K562 (cell line): Measurements from ENCODE around the gene KCNJ14. TPM values are rescaled to one million over a fixed set of nuclear protein-coding genes. Genes with fewer than 3 reads are reported as not detected.
A peak's percentile ranks its signal among the peaks of the same experiment; 100 is the strongest.
"Not testable (repeated sequence)": the region's sequence is repeated elsewhere in the genome, so short reads cannot be mapped to it uniquely, and the experiment has no call there.

Experiments
- ATAC-seq: fragments of 200-7000 bp; cut with Tn5 transposase; 3 replicates; pipeline ENCODE4 v1.9.1; 2020; ENCODE audit warnings: moderate library complexity
- BruUV-seq: library from RNA; stranded (reverse); fragments of 400-500 nt; replicated peaks from 2 replicates; lab custom pipeline; 2021; lab: Mats Ljungman, UMichigan
- CTCF ChIA-PET: fragments of 300-600 bp; formaldehyde crosslinking; extraction: SDS; loops from one replicate; lab custom pipeline; 2021; ENCODE audit warnings: low intra/inter-chr PET ratio; lab: Yijun Ruan, JAX
- POLR2A ChIA-PET: fragments of 300-600, 350-650 bp; sonication (Branson Sonifier 250); formaldehyde crosslinking; extraction: SDS; loops from one replicate; lab custom pipeline; 2021; ENCODE audit warnings: antibody characterized with exemption, inconsistent platforms; lab: Yijun Ruan, JAX
- DNase-seq, 4 experiments: peaks; one replicate each; pipeline versions ENCODE4 v3.0.0 to v3.0.0-alpha.2; 2011 to 2018; ENCODE audit warnings: low spot score in 3 of 4, mixed read lengths in 3 of 4; ENCODE audit errors: extremely low read depth in 1 of 4
- FAIRE-seq: peaks from 2 replicates; lab custom pipeline; 2011; peaks lifted over from hg19 to GRCh38; lab: Jason Lieb, UNC
- H2AFZ ChIP-seq: 2 replicates; pipeline ENCODE4 v1.6.0; 2011; ENCODE audit warnings: low read depth, low read length, control low read depth, inconsistent platforms
- H3K27ac ChIP-seq: fragments of 200-600 bp; 3 replicates; pipeline ENCODE4 v1.8.0; 2011; ENCODE audit warnings: low read depth, mild to moderate bottlenecking, control low read depth, inconsistent platforms, low read length, moderate library complexity, mixed read lengths; ENCODE audit errors: extremely low read depth
- H3K27me3 ChIP-seq, 2 experiments: fragments of 300-600 bp in 1 of 2; 2 replicates in 1 of 2; 3 replicates in 1 of 2; pipeline versions ENCODE4 v1.6.0 to v1.8.0; 2011; ENCODE audit warnings: inconsistent platforms in 2 of 2, low read length in 2 of 2, mild to moderate bottlenecking in 1 of 2, mixed read lengths in 1 of 2, moderate library complexity in 1 of 2; ENCODE audit not compliant: control insufficient read depth in 2 of 2, insufficient read depth in 2 of 2
- H3K36me3 ChIP-seq: fragments of 300-600 bp; 3 replicates; pipeline ENCODE4 v1.8.0; 2011; ENCODE audit warnings: mild to moderate bottlenecking, low read length, inconsistent platforms; ENCODE audit not compliant: control insufficient read depth, insufficient read depth
- H3K4me1 ChIP-seq, 2 experiments: fragments of 200-600 bp in 1 of 2; replicated peaks in 1 of 2; 2 replicates in 1 of 2; 3 replicates in 1 of 2; pipeline versions ENCODE4 v1.5.1 to v1.8.0; 2011; ENCODE audit warnings: inconsistent platforms in 2 of 2, low read length in 2 of 2, mild to moderate bottlenecking in 1 of 2, mixed read lengths in 1 of 2, moderate library complexity in 1 of 2; ENCODE audit not compliant: control insufficient read depth in 2 of 2, insufficient read depth in 2 of 2
- H3K4me2 ChIP-seq: 2 replicates; pipeline ENCODE4 v1.6.1; 2011; ENCODE audit warnings: low read length, control low read depth, inconsistent platforms, mixed read lengths; ENCODE audit not compliant: insufficient read depth
- H3K4me3 ChIP-seq: fragments of 200-600 bp; sonication (generic), shearing (Covaris generic); 2 replicates; pipeline ENCODE4 v1.5.1; 2016; ENCODE audit warnings: control low read depth, inconsistent platforms
- H3K79me2 ChIP-seq: fragments of 200-600 bp; 3 replicates; pipeline ENCODE4 v1.8.0; 2011; ENCODE audit warnings: low read length, inconsistent platforms; ENCODE audit not compliant: control insufficient read depth, insufficient read depth
- H3K9ac ChIP-seq, 2 experiments: 2 replicates each; pipeline versions ENCODE4 v1.6.0 to v1.6.1; 2011; ENCODE audit warnings: low read depth in 2 of 2, low read length in 2 of 2, control low read depth in 1 of 2, inconsistent platforms in 1 of 2, mild to moderate bottlenecking in 1 of 2, mixed read lengths in 1 of 2; ENCODE audit not compliant: insufficient read depth in 1 of 2
- H3K9me1 ChIP-seq: one replicate; pipeline ENCODE4 v1.6.0; 2011; ENCODE audit warnings: inconsistent platforms, mild to moderate bottlenecking, low read length, moderate library complexity; ENCODE audit not compliant: control insufficient read depth, insufficient read depth
- H3K9me3 ChIP-seq: replicated peaks from 2 replicates; pipeline ENCODE4 v1.5.1; 2011; ENCODE audit warnings: low read depth, low read length, inconsistent platforms; ENCODE audit not compliant: control insufficient read depth, insufficient read depth
- H4K20me1 ChIP-seq: replicated peaks from 2 replicates; pipeline ENCODE4 v1.6.1; 2011; ENCODE audit warnings: low read length, inconsistent platforms, mixed read lengths; ENCODE audit not compliant: control insufficient read depth, insufficient read depth
- KDM4B ChIP-seq, 2 experiments: fragments of 450-650 bp in 1 of 2; sonication (generic) in 1 of 2; IDR thresholded peaks; 2 replicates each; pipeline ENCODE4 v1.6.1; 2016 to 2017; ENCODE audit warnings: borderline replicate concordance in 2 of 2, antibody characterized with exemption in 1 of 2, low read depth in 1 of 2, mild to moderate bottlenecking in 1 of 2
- WGBS: fragments of 100-300 bp; shearing (Covaris generic); methylation state at CpG from one replicate; pipeline ENCODE4 v1.1.6; 2016; ENCODE audit warnings: low coverage, mixed read lengths; ENCODE audit not compliant: insufficient coverage; ENCODE audit errors: missing lambda C conversion rate; 5-methylcytosine and 5-hydroxymethylcytosine counted together
- in situ Hi-C: fragments of 300-500 bp; cut with MboI; formaldehyde crosslinking; loops from 4 replicates; pipeline ENCODE4 v1.15.0; 2018; ENCODE audit warnings: inconsistent platforms, mixed read lengths
- intact Hi-C: fragments of 100-400 bp; cut with micrococcal nuclease; formaldehyde crosslinking; loops from 2 replicates; pipeline ENCODE4 v1.14.2; 2022
- polyA plus RNA-seq, 8 experiments: library from polyadenylated mRNA; depleted of rRNA in 4 of 8; stranded (reverse) in 5 of 8; unstranded in 3 of 8; fragments of >200 nt; fragmentation: Nextera tagmentation in 2 of 8; fragmentation: Illumina TruSeq in 1 of 8; extraction: Ambion mirVana in 2 of 8; extraction: Trizol in 1 of 8; gene quantifications; 2 replicates each; pipeline versions ENCODE4 v1.2.1 to v1.2.3, GENCODE V29; 2011 to 2014; ENCODE audit warnings: inconsistent platforms in 1 of 8, missing spikeins in 1 of 8
- total RNA-seq, 7 experiments: library from RNA; depleted of rRNA in 6 of 7; stranded (reverse); fragments of >200 nt in 6 of 7; fragmentation: Illumina TruSeq in 2 of 7; extraction: Trizol in 2 of 7; gene quantifications; 2 replicates each; pipeline versions ENCODE4 v1.2.1 to v1.2.3, GENCODE V29; 2011 to 2021; ENCODE audit warnings: low replicate concordance in 1 of 7

KCNJ14 gene
- total and polyA plus RNA-seq, 9 of the 15 experiments (the other 6 are each of a cell fraction or from before 2014, with no cell fraction given): 0.15 to 1.6 (median 0.49) TPM

- intact Hi-C loops: no loop called here
- Histone ChIP-seq H3K9me1 (no peaks in the 10 kb centered on the region), H3K4me3 (no peak overlapping the region), H3K9me3 (no peaks in the 10 kb centered on the region), H3K79me2 (no peaks in the 10 kb centered on the region), H3K9ac (peak overlapping the region in 1 of 2 experiments; percentile 43; a peak in 2 of 4 replicates), H3K27me3 (no peaks in the 10 kb centered on the region), H2AFZ (no peak overlapping the region), H3K27ac (no peak overlapping the region), H4K20me1 (0 out of 2 replicates have a peak, but pooled peaks cover 4% of the 10 kb centered on the region), H3K36me3 (peaks cover 2% of the 10 kb centered on the region; the same call in 1 of the 3 replicates), H3K4me1 (peaks cover 26 to 40% of the 10 kb centered on the region in 2 experiments), H3K4me2 (no peak overlapping the region)
- ATAC-seq (no peak), DNase-seq (no peak), FAIRE-seq (no peak)
- POLR2A ChIA-PET: interaction anchor here (0.5 to 1.2 kb wide), 6 partner anchors 9 to 30 kb away, joined by 3 to 9 read pairs (median 4); no protein-coding TSS in a partner anchor
- TF ChIP-seq KDM4B (IDR thresholded peaks at IDR 0.05; ENCODE audit: borderline replicate concordance in 2 of 2, low read depth in 1 of 2): no peak
- in situ Hi-C loops: no loop called here
- WGBS: 70% methylated on average over 8 of the region's 8 CpGs
- no TSS peak for BruUV-seq
- CTCF ChIA-PET: no interaction called here
These were observed 32.6 kb downstream of the KCNJ14 start for GRCh38 chr19:48487948-48488347.

GRCh38 chr19:48488478-48488877 is 33.1 kb downstream of the KCNJ14 start:
- H3K4me2 ChIP-seq, H3K4me3 ChIP-seq, H4K20me1 ChIP-seq, H3K79me2 ChIP-seq, H3K27ac ChIP-seq, H3K9me3 ChIP-seq, ATAC-seq, DNase-seq, BruUV-seq, intact Hi-C loops, in situ Hi-C loops, FAIRE-seq, H3K27me3 ChIP-seq, H3K36me3 ChIP-seq, H2AFZ ChIP-seq, H3K9me1 ChIP-seq: not testable (repeated sequence)
- ChIA-PET CTCF (interaction anchor here (0.6 to 1.5 kb wide), 2 partner anchors 96 to 355 kb away, joined by 3 to 9 read pairs; no protein-coding TSS in a partner anchor), POLR2A (interaction anchor here (0.7 to 1.7 kb wide), 4 partner anchors 9 to 104 kb away, joined by 3 to 6 read pairs (median 4); no protein-coding TSS in a partner anchor)
- 54% methylated on average over 4 of the region's 7 CpGs for WGBS
- H3K9ac ChIP-seq: peak overlapping the region in 1 of 2 experiments; percentile 11; a peak in 1 of 4 replicates
- peaks cover 26 to 41% of the 10 kb centered on the region in 2 experiments for H3K4me1 ChIP-seq
